Muscle of leg (tissue), 11 donors: ENCODE results near the gene SUGCT. TPM values are rescaled to one million over a fixed set of nuclear protein-coding genes. Genes with fewer than 3 reads are reported as not detected.
A peak's percentile ranks its signal among the peaks of the same experiment; 100 is the strongest.

Experiments
- DNase-seq: peaks from one replicate; pipeline ENCODE4 v3.0.0; 2013
- H3K27ac ChIP-seq: one replicate; pipeline ENCODE4 v1.5.1; 2013; ENCODE audit warnings: mild to moderate bottlenecking, low read length, control low read depth
- H3K27me3 ChIP-seq: one replicate; pipeline ENCODE4 v1.6.1; 2013; ENCODE audit warnings: low read length; ENCODE audit not compliant: control insufficient read depth, insufficient read depth
- H3K36me3 ChIP-seq: one replicate; pipeline ENCODE4 v1.6.1; 2013; ENCODE audit warnings: low read length; ENCODE audit not compliant: control insufficient read depth, insufficient read depth
- H3K4me1 ChIP-seq: one replicate; pipeline ENCODE4 v1.6.1; 2013; ENCODE audit warnings: low read length; ENCODE audit not compliant: control insufficient read depth, insufficient read depth
- H3K4me3 ChIP-seq: one replicate; pipeline ENCODE4 v1.5.1; 2013; ENCODE audit warnings: low read length, control low read depth
- H3K9me3 ChIP-seq: replicated peaks from 2 replicates; pipeline ENCODE4 v1.6.1; 2013; ENCODE audit warnings: low read depth, low read length; ENCODE audit not compliant: control insufficient read depth
- WGBS: methylation state at CpG from one replicate; pipeline ENCODE4 v1.1.5; 2013; ENCODE audit warnings: missing lambda C conversion rate; ENCODE audit not compliant: insufficient coverage; 5-methylcytosine and 5-hydroxymethylcytosine counted together
- polyA plus RNA-seq, 8 donors: library from polyadenylated mRNA; unstranded; fragments of 120-200 nt; gene quantifications; one replicate each; pipeline versions ENCODE4 v1.2.1 to v1.2.3, GENCODE V29; 2013; ENCODE audit warnings: inconsistent platforms in 1 of 8, low replicate concordance in 1 of 8; ENCODE audit not compliant: insufficient read length in 8 of 8, insufficient read depth in 1 of 8
- total RNA-seq: library from RNA; stranded (reverse); fragments of 120-200 nt; gene quantifications from one replicate; pipeline ENCODE4 v1.2.4, GENCODE V29; 2013

SUGCT gene
- total and polyA plus RNA-seq, 9 donors: 1.7 to 6.1 (median 3.3) TPM

DNA sequence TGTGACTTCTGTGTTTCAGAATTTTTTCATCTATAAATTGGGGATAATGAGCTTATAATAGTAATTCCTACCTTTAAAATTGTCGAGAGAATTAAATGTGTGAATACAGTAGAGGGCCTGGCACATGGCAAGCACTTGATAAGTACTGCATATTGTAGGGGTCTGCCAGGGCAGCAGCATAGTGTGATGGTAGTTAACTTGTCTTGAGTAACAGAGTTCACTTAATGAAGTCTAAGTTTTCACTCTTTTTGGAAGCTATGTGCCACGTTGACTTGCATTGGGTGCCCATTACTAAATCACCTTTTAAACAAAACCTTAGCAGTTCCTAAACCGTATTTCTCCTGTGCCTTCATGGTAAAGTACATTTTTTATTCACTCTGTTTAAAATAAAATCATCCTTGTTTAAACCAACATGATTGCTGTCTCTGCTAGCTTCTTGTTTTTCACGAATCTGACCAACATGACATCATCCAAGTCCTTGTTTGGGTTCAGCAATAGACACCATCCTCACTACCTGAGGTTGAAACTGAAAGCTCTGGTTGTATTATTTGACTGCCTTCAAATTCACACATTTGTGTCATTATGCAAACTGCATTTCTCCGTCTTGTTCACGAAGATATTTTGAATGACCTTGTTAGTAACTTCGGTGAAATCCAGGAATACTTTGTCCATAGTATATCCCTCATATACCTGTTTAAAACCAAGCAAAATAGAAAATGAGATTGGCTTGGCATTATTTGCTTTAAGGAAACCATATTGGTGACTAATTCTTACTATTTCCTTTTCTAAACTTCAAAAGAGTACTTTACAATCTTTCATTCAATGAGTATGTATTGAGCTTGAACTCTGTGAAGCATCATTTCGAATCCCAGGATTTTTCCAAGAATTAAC is 340.2 kb downstream of the SUGCT start:
- Histone ChIP-seq H3K36me3 (no peaks in the 10 kb centered on the region), H3K27me3 (no peaks in the 10 kb centered on the region), H3K27ac (no peak overlapping the region), H3K9me3 (no peaks in the 10 kb centered on the region), H3K4me1 (peaks cover 4% of the 10 kb centered on the region), H3K4me3 (no peak overlapping the region)
- WGBS: 100% methylated on average over 2 of the region's 8 CpGs
- no peak for DNase-seq

- Histone ChIP-seq H3K36me3 (no peaks in the 10 kb centered on the region), H3K4me3 (no peak overlapping the region), H3K4me1 (no peaks in the 10 kb centered on the region), H3K27ac (no peak overlapping the region), H3K27me3 (no peaks in the 10 kb centered on the region), H3K9me3 (no peaks in the 10 kb centered on the region)
- DNase-seq: no peak
- WGBS: no CpG with 5 or more reads among the region's 1 CpG
Measured at GRCh38 chr7:40475681-40475982, 340.8 kb downstream of the SUGCT start.

GRCh38 chr7:40477094-40477493 is 342.3 kb downstream of the SUGCT start:
- Histone ChIP-seq H3K27me3 (no peaks in the 10 kb centered on the region), H3K9me3 (no peaks in the 10 kb centered on the region), H3K36me3 (no peaks in the 10 kb centered on the region), H3K27ac (no peak overlapping the region), H3K4me3 (no peak overlapping the region), H3K4me1 (no peaks in the 10 kb centered on the region)
- no CpG with 5 or more reads among the region's 2 CpGs for WGBS
- DNase-seq: no peak

DNA sequence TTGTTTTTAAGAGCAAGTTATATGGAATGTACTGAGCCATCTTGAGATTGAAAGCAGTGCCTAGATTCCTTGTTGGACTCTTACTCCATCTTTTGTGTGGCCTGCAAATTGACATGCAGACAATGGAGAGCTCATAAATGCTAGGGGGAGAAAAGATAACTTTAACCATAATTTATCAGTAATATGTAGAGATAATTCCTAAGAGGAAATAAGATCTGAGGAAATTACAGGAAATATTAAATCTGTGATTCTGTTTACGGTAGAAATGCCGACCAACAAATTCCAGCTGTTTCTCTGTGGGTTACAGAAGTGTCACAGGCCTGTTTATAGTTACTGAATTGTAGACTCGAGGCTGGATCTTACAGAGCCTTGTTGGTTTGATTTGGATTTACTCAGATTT is 348.0 kb downstream of the SUGCT start:
- Histone ChIP-seq H3K9me3 (no peaks in the 10 kb centered on the region), H3K27me3 (no peaks in the 10 kb centered on the region), H3K27ac (no peak overlapping the region), H3K36me3 (no peaks in the 10 kb centered on the region), H3K4me3 (no peak overlapping the region), H3K4me1 (no peaks in the 10 kb centered on the region)
- 37% methylated on average over 2 of the region's 3 CpGs for WGBS
- no peak for DNase-seq

DNA sequence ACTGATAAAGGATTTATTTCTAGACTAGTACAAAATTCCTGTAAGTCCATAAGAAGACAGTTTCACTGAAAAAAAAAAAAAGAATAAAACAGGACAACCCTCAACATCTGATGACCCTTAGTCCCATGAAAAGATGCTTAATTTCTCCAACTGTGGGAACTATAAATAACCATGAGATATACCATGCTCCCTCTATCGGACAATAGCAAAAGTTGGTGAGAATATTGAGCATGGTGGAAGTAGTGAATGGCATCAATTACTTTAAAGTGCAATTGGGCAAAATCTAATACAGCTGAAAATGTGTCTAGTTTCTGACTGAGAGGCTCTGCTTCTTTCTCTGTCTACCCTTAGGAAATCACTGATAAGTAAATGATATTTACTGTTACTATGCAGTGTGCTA is 348.8 kb downstream of the SUGCT start:
- Histone ChIP-seq H3K9me3 (no peaks in the 10 kb centered on the region), H3K36me3 (no peaks in the 10 kb centered on the region), H3K27me3 (no peaks in the 10 kb centered on the region), H3K27ac (no peak overlapping the region), H3K4me1 (no peaks in the 10 kb centered on the region), H3K4me3 (no peak overlapping the region)
- no peak for DNase-seq
- no CpG with 5 or more reads among the region's 1 CpG for WGBS

DNA sequence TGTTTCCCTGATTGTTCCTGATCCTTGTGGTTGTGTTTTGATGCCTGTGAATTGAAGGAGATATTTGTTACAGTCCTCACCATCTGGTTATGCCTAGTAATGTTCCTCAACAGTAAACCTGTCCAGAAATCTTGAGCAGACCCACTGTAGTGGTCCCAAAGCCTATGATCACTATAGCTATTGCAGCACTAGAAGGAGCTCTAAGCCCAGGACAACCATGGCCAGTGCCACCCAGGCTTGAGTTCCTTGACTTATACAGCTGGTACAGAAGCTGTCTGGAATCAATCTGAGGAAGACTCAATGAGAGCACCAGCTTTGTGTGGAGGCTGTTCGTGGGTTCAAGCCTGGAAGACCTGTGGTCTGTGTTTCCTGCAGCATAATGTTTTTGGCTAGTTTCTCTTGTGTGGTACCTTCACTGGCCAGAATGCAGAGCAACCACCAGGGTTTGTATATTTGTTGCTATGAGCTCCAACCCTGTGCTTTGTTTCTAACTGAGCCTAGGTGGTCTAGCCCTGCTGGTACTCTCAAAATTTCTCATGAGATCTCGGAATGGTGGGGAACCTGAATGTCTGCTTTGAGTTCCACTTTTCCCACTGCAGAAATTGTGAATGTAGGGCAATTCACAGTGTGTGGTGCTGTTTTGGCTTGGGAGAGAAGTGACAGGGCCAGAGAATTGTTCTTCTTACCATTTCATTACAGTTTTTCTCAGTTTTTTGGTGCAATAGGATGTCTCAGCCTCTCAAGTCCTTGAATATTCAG is 355.2 kb downstream of the SUGCT start:
- DNase-seq: no peak
- Histone ChIP-seq H3K4me1 (no peaks in the 10 kb centered on the region), H3K9me3 (no peaks in the 10 kb centered on the region), H3K36me3 (no peaks in the 10 kb centered on the region), H3K4me3 (no peak overlapping the region), H3K27me3 (no peaks in the 10 kb centered on the region), H3K27ac (no peak overlapping the region)
- WGBS: 57% methylated on average over 1 of the region's 2 CpGs

GRCh38 chr7:40490603-40490924 is 355.8 kb downstream of the SUGCT start:
- no peaks in the 10 kb centered on the region for H3K4me1 ChIP-seq

DNA sequence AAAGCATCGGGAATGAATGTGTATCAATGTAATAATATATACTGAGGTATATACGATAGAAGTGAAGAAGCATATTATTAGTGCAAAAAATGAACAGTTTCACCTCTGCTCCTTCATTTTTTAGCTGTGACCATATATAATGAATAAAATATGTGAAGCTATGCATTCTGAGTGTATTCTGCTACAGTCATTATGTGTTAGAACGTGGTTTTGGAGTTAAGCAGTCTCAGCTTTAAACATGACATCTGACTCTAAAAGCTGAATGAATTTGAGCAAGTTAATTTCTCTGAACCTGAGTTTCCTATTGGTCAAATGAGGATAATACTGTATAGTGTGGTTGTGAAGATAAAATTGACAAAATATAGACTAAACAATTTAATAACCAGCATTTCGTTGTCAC is 358.1 kb downstream of the SUGCT start:
- no CpG with 5 or more reads among the region's 4 CpGs for WGBS
- H3K9me3 ChIP-seq: no peaks in the 10 kb centered on the region
- no peaks in the 10 kb centered on the region for H3K27me3 ChIP-seq
- H3K4me3 ChIP-seq: no peak overlapping the region
- H3K27ac ChIP-seq: no peak overlapping the region
- no peaks in the 10 kb centered on the region for H3K36me3 ChIP-seq
- DNase-seq: peak; percentile 39
- H3K4me1 ChIP-seq: no peaks in the 10 kb centered on the region

More at GRCh38 chr7:40490603-40490924, 355.8 kb downstream of the SUGCT start:
- H3K9me3 ChIP-seq: no peaks in the 10 kb centered on the region
- no peak overlapping the region for H3K4me3 ChIP-seq
- no peak overlapping the region for H3K27ac ChIP-seq
- no peaks in the 10 kb centered on the region for H3K27me3 ChIP-seq
- DNase-seq: no peak
- H3K36me3 ChIP-seq: no peaks in the 10 kb centered on the region

- 29% methylated on average over 1 of the region's 5 CpGs for WGBS
- H3K27me3 ChIP-seq: no peaks in the 10 kb centered on the region
- peak; percentile 71 for DNase-seq
- H3K36me3 ChIP-seq: no peaks in the 10 kb centered on the region
- no peaks in the 10 kb centered on the region for H3K4me1 ChIP-seq
- H3K27ac ChIP-seq: no peak overlapping the region
- H3K9me3 ChIP-seq: no peaks in the 10 kb centered on the region
- no peak overlapping the region for H3K4me3 ChIP-seq
Measured at GRCh38 chr7:40493609-40494051, 358.8 kb downstream of the SUGCT start.

- Histone ChIP-seq H3K9me3 (no peaks in the 10 kb centered on the region), H3K36me3 (no peaks in the 10 kb centered on the region), H3K4me3 (no peak overlapping the region), H3K27me3 (no peaks in the 10 kb centered on the region), H3K4me1 (no peaks in the 10 kb centered on the region), H3K27ac (no peak overlapping the region)
- WGBS: 84% methylated on average over 3 of the region's 11 CpGs
- DNase-seq: peak; percentile 91
Measured at GRCh38 chr7:40498924-40499510, 364.2 kb downstream of the SUGCT start.
